Frontal cortex (tissue), 4 donors: ENCODE results near the gene CSAG3. TPM values are rescaled to one million over a fixed set of nuclear protein-coding genes. Genes with fewer than 3 reads are reported as not detected.
"Not testable (repeated sequence)": the region's sequence is repeated elsewhere in the genome, so short reads cannot be mapped to it uniquely, and the experiment has no call there.

Experiments
- DNase-seq, 2 donors: peaks; one replicate each; pipeline ENCODE4 v3.0.0; 2012; ENCODE audit warnings: low spot score in 2 of 2
- FAIRE-seq: peaks from 2 replicates; lab custom pipeline; 2012; peaks lifted over from hg19 to GRCh38; lab: Jason Lieb, UNC
- total RNA-seq: library from RNA; depleted of rRNA; stranded (reverse); fragments of >200 nt; gene quantifications from one replicate; pipeline ENCODE4 v1.2.3, GENCODE V29; 2014
- donor health status: control.
- donor health status: control.
- donor health status: control.

CSAG3 gene
- total RNA-seq: not detected

DNA sequence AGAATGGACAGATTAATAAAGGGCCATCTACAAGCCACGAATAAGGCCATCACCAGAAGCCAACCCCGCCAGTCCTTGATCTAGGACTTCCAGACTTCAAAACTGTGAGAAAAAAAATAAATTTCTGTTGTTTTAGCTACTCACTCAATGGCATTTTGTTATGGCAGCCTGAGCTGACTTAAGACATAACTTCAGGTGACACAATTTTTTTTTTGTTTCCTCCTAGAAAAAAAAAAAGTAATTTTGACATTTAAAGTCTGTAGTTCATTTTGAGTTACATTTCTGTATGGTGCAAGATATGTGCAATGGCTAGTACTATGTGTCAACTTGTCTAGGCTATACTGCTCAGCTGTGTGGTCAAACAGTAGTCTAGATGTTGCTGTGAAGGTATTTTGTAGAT, at the start of gene CSAG3:
Gene CSAG3 (plus strand): TSS at position 301 of the 400 bp plus-strand sequence.
- DNase-seq, FAIRE-seq: not testable (repeated sequence)

DNA sequence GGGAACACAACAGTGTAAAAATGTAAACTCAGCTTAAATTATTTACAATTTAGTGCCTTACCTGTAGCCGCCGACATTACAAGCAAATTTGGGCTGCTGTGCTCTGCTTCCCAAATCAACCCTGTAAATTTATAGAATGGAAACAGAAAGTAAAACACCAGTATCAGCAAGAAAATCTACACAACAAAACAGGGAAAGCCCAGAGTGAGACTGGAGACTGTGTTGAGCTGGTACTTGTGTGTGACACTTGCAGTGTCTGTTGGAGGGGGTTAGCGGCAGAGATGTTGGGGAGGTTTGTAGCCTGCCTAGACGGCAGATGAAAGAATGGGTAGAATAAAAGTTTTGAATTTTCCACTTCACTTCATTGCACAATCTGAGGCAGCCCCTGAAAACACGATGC, 45.8 kb upstream of the CSAG3 start:
- FAIRE-seq, DNase-seq: not testable (repeated sequence)

DNA sequence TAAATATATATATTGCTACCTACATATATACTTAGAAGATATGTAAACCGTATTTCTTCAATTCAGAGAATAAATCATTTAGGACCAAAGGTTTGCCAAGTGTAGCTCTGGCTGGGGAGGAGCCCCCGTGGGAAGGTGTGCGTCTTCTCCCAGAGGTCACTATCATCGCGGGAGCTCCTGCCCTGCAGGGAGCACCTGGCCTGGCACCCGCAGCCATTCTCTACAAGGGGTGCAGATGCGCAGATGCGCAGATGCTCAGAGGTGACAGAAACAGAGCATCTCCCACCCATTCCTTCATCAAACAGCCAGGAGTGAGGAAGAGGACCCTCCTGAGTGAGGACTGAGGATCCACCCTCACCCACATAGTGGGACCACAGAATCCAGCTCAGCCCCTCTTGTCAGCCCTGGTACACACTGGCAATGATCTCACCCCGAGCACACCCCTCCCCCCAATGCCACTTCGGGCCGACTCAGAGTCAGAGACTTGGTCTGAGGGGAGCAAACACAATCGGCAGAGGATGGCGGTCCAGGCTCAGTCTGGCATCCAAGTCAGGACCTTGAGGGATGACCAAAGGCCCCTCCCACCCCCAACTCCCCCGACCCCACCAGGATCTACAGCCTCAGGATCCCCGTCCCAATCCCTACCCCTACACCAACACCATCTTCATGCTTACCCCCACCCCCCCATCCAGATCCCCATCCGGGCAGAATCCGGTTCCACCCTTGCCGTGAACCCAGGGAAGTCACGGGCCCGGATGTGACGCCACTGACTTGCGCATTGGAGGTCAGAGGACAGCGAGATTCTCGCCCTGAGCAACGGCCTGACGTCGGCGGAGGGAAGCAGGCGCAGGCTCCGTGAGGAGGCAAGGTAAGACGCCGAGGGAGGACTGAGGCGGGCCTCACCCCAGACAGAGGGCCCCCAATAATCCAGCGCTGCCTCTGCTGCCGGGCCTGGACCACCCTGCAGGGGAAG, 44.9 kb upstream of the CSAG3 start, which contains the start of gene MAGEA2B:
Gene MAGEA2B (plus strand): TSS at position 814 of the 973 bp plus-strand sequence. CDS start 2,479 bp downstream, outside the sequence.
- not testable (repeated sequence) for DNase-seq, FAIRE-seq

DNA sequence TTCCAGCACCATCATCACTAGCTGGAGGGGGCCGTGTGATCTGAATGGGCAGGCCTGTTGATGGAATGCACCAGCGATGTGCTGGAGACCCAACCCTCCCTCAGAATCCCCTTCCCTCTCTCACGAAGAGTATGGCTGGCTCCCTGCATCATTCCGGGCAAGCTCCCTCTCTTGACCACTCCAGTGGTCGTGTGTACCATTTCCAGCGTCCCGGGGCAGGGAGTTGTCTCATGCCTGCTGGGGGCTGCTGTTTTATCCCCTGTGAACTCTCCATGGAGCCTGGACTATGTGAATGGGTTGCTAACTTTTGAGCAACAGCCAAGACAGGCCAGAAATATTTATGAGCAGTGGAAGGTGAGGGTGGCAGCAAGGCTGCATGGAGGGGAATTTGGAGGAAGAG, 33.6 kb upstream of the CSAG3 start:
- FAIRE-seq (no peak), DNase-seq (no peak)

DNA sequence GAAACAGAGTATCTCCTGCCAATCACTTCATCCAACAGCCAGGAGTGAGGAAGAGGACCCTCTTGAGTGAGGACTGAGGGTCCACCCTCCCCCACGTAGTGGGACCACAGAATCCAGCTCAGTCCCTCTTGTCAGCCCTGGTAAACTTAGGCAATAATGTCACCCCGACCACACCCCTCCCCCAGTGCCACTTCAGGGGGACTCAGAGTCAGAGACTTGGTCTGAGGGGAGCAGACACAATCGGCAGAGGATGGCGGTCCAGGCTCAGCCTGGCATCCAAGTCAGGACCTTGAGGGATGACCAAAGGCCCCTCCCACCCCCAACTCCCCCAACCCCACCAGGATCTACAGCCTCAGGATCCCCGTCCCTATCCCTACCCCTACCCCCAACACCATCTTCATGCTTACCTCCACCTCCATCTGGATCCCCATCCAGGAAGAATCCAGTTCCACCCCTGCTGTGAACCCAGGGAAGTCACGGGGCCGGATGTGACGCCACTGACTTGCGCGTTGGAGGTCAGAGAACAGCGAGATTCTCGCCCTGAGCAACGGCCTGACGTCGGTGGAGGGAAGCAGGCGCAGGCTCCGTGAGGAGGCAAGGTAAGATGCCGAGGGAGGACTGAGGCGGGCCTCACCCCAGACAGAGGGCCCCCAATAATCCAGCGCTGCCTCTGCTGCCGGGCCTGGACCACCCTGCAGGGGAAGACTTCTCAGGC, 25.6 kb upstream of the CSAG3 start, which contains the start of the genes CSAG1 and MAGEA12:
Gene CSAG1 (minus strand): TSS at position 461 of the 715 bp plus-strand sequence. CDS start 1,261 bp downstream, outside the sequence.
Gene MAGEA12 (plus strand): TSS at position 497 of the 715 bp plus-strand sequence. CDS start 2,405 bp downstream, outside the sequence.
- no peak for FAIRE-seq

DNA sequence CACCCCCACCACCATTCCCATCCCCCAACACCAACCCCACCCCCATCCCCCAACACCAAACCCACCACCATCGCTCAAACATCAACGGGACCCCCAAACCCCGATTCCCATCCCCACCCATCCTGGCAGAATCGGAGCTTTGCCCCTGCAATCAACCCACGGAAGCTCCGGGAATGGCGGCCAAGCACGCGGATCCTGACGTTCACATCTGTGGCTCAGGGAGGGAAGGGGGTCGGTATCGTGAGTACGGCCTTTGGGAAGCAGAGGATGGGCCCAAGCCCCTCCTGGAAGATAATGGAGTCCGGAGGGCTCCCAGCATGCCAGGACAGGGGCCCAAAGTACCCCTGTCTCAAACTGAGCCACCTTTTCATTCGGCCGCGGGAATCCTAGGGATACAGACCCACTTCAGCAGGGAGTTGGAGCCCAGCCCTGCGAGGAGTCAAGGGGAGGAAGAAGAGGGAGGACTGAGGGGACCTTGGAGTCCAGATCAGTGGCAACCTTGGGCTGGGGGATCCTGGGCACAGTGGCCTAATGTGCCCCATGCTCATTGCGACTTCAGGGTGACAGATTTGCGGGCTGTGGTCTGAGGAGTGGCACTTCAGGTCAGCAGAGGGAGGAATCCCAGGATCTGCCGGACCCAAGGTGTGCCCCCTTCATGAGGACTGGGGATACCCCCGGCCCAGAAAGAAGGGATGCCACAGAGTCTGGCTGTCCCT, 24.7 kb upstream of the CSAG3 start:
- not testable (repeated sequence) for FAIRE-seq

More for the DNA sequence above, 25.6 kb upstream of the CSAG3 start, which contains the start of the genes CSAG1 and MAGEA12:
- no peak for DNase-seq

DNA sequence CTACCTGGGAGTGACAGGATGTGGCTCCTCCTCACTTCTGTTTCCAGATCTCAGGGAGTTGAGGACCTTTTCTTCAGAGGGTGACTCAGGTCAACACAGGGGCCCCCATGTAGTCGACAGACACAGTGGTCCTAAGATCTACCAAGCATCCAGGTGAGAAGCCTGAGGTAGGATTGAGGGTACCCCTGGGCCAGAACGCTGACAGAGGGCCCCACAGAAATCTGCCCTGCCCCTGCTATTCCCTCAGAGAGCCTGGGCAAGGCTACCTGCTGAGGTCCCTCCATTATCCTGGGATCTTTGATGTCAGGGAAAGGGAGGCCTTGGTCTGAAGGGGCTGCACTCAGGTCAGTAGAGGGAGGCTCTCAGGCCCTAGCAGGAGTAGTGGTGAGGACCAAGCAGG, 23.9 kb upstream of the CSAG3 start:
- no peak for FAIRE-seq
- no peak for DNase-seq

More for the DNA sequence above, 24.7 kb upstream of the CSAG3 start:
- not testable (repeated sequence) for DNase-seq

DNA sequence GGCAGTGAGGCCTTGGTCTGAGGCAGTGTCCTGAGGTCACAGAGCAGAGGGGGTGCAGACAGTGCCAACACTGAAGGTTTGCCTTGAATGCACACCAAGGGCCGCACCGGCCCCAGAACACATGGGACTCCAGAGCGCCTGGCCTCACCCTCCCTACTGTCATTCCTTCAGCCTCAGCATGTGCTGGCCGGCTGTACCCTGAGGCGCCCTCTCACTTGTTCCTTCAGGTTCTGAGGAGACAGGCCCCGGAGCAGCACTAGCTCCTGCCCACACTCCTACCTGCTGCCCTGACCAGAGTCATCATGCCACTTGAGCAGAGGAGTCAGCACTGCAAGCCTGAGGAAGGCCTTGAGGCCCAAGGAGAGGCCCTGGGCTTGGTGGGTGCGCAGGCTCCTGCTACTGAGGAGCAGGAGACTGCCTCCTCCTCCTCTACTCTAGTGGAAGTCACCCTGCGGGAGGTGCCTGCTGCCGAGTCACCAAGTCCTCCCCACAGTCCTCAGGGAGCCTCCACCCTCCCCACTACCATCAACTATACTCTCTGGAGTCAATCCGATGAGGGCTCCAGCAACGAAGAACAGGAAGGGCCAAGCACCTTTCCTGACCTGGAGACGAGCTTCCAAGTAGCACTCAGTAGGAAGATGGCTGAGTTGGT, 23.0 kb upstream of the CSAG3 start:
- DNase-seq (no peak), FAIRE-seq (no peak)

DNA sequence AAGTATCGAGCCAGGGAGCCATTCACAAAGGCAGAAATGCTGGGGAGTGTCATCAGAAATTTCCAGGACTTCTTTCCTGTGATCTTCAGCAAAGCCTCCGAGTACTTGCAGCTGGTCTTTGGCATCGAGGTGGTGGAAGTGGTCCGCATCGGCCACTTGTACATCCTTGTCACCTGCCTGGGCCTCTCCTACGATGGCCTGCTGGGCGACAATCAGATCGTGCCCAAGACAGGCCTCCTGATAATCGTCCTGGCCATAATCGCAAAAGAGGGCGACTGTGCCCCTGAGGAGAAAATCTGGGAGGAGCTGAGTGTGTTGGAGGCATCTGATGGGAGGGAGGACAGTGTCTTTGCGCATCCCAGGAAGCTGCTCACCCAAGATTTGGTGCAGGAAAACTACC, 22.5 kb upstream of the CSAG3 start:
- DNase-seq, FAIRE-seq: not testable (repeated sequence)

DNA sequence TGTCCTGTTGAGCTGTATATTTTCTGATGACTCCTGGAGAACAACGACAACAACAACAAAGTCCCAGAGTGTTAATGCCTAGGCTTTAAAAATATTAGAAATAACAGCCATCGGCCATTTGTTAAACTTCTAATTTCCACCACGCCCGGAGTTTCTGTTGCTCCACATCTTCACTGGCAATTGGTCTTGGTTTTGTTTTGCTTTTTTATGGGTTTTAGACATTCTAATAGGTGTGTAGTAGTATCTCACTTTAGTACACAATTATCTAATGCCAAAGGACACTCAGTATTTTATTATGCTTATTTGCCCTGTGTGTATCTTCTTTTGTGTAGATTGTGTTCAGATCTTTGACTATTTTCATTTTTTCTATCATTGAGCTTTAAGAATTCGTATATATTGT, 20.5 kb upstream of the CSAG3 start:
- no peak for FAIRE-seq
- no peak for DNase-seq

DNA sequence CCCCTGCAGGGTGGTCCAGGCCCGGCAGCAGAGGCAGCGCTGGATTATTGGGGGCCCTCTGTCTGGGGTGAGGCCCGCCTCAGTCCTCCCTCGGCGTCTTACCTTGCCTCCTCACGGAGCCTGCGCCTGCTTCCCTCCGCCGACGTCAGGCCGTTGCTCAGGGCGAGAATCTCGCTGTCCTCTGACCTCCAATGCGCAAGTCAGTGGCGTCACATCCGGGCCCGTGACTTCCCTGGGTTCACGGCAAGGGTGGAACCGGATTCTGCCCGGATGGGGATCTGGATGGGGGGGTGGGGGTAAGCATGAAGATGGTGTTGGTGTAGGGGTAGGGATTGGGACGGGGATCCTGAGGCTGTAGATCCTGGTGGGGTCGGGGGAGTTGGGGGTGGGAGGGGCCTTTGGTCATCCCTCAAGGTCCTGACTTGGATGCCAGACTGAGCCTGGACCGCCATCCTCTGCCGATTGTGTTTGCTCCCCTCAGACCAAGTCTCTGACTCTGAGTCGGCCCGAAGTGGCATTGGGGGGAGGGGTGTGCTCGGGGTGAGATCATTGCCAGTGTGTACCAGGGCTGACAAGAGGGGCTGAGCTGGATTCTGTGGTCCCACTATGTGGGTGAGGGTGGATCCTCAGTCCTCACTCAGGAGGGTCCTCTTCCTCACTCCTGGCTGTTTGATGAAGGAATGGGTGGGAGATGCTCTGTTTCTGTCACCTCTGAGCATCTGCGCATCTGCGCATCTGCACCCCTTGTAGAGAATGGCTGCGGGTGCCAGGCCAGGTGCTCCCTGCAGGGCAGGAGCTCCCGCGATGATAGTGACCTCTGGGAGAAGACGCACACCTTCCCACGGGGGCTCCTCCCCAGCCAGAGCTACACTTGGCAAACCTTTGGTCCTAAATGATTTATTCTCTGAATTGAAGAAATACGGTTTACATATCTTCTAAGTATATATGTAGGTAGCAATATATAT, 5.0 kb upstream of the CSAG3 start, which contains the start of gene MAGEA2:
Gene MAGEA2 (minus strand): TSS at position 157 of the 965 bp plus-strand sequence. CDS start 2,479 bp downstream, outside the sequence.
- DNase-seq, FAIRE-seq: not testable (repeated sequence)

DNA sequence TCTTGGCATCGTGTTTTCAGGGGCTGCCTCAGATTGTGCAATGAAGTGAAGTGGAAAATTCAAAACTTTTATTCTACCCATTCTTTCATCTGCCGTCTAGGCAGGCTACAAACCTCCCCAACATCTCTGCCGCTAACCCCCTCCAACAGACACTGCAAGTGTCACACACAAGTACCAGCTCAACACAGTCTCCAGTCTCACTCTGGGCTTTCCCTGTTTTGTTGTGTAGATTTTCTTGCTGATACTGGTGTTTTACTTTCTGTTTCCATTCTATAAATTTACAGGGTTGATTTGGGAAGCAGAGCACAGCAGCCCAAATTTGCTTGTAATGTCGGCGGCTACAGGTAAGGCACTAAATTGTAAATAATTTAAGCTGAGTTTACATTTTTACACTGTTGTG, 4.1 kb upstream of the CSAG3 start:
- not testable (repeated sequence) for FAIRE-seq, DNase-seq

DNA sequence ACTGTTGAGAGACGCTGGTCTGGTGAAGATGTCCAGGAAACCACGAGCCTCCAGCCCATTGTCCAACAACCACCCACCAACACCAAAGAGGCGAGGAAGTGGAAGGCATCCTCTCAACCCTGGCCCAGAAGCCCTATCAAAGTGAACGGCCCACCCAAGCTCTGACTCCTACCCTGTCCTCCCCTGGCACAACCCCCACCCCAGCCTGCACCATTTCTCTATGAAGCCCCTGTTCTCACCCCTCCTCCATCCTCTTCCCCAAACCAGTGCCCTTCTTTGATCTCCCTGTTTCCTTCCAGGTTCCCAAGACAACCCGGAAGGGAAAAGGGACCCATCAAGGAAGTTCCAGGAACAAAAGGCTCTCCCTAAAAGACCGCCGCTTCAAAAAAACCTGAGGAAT, 526 bp downstream of the CSAG3 start:
- not testable (repeated sequence) for DNase-seq, FAIRE-seq

DNA sequence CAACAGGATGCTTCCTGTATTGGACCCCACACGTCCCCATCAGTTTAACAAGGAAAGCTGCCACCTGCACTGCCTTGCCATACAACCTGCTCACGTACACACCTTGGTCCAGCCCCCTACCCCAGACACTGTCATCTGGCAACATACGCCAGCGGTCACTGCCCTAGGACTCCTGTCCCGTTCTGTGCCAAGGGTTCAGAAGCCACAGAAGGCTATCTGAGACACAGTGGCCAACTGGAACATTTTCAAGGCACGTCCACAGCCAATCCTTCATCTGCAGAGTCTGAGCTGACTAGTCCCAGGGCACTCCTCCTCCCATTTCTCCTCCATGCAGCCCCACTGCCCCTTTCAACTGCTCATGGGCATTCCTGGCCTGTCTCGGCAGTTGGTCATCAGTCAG, 2.6 kb downstream of the CSAG3 start:
- not testable (repeated sequence) for DNase-seq, FAIRE-seq

DNA sequence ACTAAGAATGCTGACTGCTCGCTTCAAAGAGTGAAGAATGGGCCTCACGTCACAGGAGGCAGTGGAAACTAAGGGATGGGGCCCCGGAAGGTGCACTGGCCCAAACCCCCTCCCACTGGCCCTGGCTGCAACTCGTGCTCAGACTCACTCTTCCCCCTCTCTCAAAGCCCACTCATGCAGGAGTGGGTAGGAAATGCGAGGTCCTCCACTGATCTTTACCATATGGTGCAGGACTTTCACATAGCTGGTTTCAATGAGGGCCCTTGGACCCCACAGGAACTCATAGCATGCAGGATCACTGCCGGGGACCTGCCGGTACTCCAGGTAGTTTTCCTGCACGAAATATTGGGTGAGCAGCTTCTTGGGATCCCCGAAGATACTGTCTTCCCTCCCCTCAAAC, 7.5 kb downstream of the CSAG3 start:
- not testable (repeated sequence) for DNase-seq, FAIRE-seq

DNA sequence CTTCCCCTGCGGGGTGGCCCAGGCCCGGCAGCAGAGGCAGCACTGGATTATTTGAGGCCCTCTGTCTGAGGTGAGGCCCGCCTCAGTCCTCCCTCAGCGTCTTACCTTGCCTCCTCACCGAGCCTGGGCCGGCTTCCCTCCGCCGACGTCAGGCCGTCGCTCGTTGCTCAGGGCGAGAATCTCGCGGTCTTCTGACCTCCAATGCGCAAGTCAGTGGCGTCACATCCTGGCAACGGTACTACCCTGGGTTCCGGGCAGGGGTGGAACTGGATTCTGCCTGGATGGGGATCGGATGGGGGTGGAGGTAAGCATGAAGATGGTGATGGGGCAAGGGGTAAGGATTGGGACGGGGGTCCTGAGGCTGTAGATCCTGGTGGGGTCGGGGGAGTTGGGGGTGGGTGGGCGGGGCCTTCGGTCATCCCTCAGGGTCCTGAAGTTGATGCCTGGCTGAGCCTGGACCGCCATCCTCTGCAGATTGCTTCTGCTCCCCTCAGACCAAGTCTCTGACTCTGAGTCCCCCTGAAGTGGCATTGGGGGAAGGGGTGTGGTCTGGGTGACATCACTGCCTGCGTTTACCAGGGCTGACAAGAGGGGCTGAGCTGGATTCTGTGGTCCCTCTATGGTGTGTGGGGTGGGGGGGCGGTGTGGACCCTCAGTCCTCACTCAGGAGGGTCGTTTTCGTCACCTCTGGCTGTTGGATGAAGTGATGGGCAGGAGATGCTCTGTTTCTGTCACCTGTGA, 10.7 kb downstream of the CSAG3 start, which contains the start of gene MAGEA6:
Gene MAGEA6 (minus strand): TSS at position 141 of the 741 bp plus-strand sequence. CDS start 2,039 bp downstream, outside the sequence.
- not testable (repeated sequence) for FAIRE-seq, DNase-seq

DNA sequence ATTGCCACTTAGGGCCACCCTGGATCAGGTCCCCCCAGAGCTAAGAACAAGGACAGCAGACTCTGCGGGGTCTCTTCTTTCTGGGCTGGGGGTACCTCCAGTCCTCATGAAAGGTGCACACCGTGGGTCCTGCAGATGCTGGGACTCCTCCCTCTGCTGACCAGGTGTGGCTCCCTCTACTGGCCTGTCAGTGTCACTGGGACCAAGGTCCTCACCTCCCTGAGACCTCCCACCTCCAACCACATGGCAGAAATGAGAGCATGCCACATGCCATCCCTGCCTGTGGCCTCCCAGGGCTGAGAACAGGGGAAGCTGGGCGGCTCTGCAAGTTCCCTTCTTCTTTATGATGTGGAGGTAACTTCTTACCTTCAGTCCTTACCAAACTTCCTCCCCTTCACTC, 28.0 kb downstream of the CSAG3 start:
- FAIRE-seq, DNase-seq: not testable (repeated sequence)
